Kidney (tissue), 14 donors: ENCODE measurements around the gene SNAPC4. TPM values are rescaled to one million over a fixed set of nuclear protein-coding genes. Genes with fewer than 3 reads are reported as not detected.

Experiments
- DNase-seq, 5 donors: peaks; one replicate each; pipeline ENCODE4 v3.0.0-alpha.2; 2013 to 2020
- FAIRE-seq: peaks from 2 replicates; lab custom pipeline; 2012; peaks lifted over from hg19 to GRCh38; lab: Jason Lieb, UNC
- H3K27ac ChIP-seq, 2 donors: one replicate each; pipeline ENCODE4 v1.7.0; 2013; ENCODE audit warnings: low read depth in 2 of 2, low read length in 2 of 2, inconsistent platforms in 1 of 2
- H3K27me3 ChIP-seq: one replicate; pipeline ENCODE4 v1.7.1; 2013; ENCODE audit warnings: low read length, inconsistent platforms; ENCODE audit not compliant: control insufficient read depth, insufficient read depth
- H3K36me3 ChIP-seq, 3 donors: one replicate each; pipeline versions ENCODE4 v1.7.0 to v1.7.1; 2013; ENCODE audit warnings: low read length in 3 of 3, control low read depth in 1 of 3, inconsistent platforms in 1 of 3; ENCODE audit not compliant: insufficient read depth in 3 of 3, control insufficient read depth in 2 of 3
- H3K4me1 ChIP-seq, 3 donors: one replicate each; pipeline versions ENCODE4 v1.7.0 to v1.7.1; 2013; ENCODE audit warnings: low read length in 3 of 3, inconsistent platforms in 1 of 3, low read depth in 1 of 3; ENCODE audit not compliant: control insufficient read depth in 2 of 3, insufficient read depth in 2 of 3
- H3K4me3 ChIP-seq, 3 donors: one replicate each; pipeline versions ENCODE4 v1.7.0 to v1.8.1; 2013; ENCODE audit warnings: low read length in 3 of 3, control low read depth in 1 of 3, inconsistent platforms in 1 of 3
- H3K9ac ChIP-seq, 3 donors: one replicate each; pipeline versions ENCODE4 v1.7.0 to v1.7.1; 2013; ENCODE audit warnings: low read length in 3 of 3, control low read depth in 1 of 3, inconsistent platforms in 1 of 3
- H3K9me3 ChIP-seq, 3 donors: one replicate each; pipeline versions ENCODE4 v1.7.0 to v1.7.1; 2013; ENCODE audit warnings: low read length in 3 of 3, control low read depth in 1 of 3, inconsistent platforms in 1 of 3; ENCODE audit not compliant: control insufficient read depth in 2 of 3, insufficient read depth in 1 of 3
- intact Hi-C: fragments of 100-400 bp; cut with DNase I; formaldehyde crosslinking; loops from one replicate; pipeline ENCODE4 v1.11.1; 2022
- polyA plus RNA-seq: library from polyadenylated mRNA; stranded (reverse); fragments of 350-450 nt; fragmentation: Illumina TruSeq; extraction: RNeasy Lipid Tissue Mini Kit (QIAGEN cat#74804); gene quantifications from one replicate; pipeline ENCODE4 v1.2.3, GENCODE V29; 2014; ENCODE audit warnings: low read depth, low replicate concordance; ENCODE audit not compliant: insufficient read depth
- total RNA-seq: library from RNA; stranded (reverse); fragmentation: NEBNext Ultra II Directional; extraction: Animal tissue kit (Norgen Biotek cat#: 25700); gene quantifications from one replicate; pipeline ENCODE4 v1.2.1, GENCODE V29; 2021
- TF ChIP-seq, protein P1 (sequence below): IDR thresholded peaks from 3 replicates; pipeline ENCODE4 v1.5.1; 2012; ENCODE audit warnings: mild to moderate bottlenecking, moderate library complexity, borderline replicate concordance; ENCODE audit not compliant: insufficient read depth; ENCODE audit errors: extremely low read depth
- donor health status: control.
- donor health status: control.
- donor health status: control.
- donor health status: control.
- donor health status: control.
- donor health status: DM: yes; HTN: yes; CAD: no.
- donor health status: Normal renal cell carcinoma (clear cell type).

SNAPC4 gene
- total and polyA plus RNA-seq, 2 donors from 2014 or later: 3.2 to 11.0 TPM

DNA sequence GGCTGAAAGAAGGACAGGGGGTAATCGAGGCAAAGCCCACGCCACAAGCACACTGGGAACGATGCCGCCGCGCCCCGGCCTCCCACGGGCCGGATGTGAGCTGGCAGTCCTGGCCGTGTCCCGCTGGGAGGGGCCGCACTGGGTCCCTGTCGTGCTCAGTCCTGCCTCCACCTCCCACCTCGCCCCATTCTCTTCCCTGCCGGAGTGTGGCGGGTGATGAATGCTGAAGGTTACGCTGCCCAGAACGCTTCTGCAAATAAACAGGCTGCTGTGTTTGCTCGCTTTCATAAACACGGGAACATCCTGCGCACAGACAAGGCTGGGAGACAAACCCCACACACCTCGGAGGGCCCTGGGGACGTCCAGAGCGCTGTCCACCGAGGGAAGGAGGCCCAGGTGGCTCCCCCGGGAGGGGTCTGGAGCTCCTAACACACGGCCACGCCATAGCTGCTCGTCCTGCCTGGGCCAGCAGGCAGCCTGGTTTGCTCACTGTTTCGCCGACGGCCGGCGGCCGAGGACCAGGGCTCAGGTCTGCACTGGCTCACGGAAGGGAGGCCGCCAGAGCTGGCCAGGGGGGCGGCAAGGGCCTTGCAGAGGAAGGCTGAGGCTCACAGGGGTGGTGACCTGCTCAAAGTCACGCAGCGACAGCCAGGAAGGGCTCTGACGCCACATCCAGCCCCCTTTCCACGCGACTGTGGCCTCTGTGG, 38.8 kb downstream of the SNAPC4 start:
- Histone ChIP-seq H3K27ac (no peak overlapping the region), H3K27me3 (no peaks in the 10 kb centered on the region), H3K4me1 (peaks cover 0 to 10% (median 0%) of the 10 kb centered on the region in 3 donors), H3K9ac (no peak overlapping the region), H3K4me3 (no peak overlapping the region), H3K36me3 (no peaks in the 10 kb centered on the region), H3K9me3 (no peaks in the 10 kb centered on the region)
- TF ChIP-seq, protein P1, sequence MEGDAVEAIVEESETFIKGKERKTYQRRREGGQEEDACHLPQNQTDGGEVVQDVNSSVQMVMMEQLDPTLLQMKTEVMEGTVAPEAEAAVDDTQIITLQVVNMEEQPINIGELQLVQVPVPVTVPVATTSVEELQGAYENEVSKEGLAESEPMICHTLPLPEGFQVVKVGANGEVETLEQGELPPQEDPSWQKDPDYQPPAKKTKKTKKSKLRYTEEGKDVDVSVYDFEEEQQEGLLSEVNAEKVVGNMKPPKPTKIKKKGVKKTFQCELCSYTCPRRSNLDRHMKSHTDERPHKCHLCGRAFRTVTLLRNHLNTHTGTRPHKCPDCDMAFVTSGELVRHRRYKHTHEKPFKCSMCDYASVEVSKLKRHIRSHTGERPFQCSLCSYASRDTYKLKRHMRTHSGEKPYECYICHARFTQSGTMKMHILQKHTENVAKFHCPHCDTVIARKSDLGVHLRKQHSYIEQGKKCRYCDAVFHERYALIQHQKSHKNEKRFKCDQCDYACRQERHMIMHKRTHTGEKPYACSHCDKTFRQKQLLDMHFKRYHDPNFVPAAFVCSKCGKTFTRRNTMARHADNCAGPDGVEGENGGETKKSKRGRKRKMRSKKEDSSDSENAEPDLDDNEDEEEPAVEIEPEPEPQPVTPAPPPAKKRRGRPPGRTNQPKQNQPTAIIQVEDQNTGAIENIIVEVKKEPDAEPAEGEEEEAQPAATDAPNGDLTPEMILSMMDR: no peak
- FAIRE-seq: no peak
- no peak for DNase-seq
- intact Hi-C loops: no loop called here

DNA sequence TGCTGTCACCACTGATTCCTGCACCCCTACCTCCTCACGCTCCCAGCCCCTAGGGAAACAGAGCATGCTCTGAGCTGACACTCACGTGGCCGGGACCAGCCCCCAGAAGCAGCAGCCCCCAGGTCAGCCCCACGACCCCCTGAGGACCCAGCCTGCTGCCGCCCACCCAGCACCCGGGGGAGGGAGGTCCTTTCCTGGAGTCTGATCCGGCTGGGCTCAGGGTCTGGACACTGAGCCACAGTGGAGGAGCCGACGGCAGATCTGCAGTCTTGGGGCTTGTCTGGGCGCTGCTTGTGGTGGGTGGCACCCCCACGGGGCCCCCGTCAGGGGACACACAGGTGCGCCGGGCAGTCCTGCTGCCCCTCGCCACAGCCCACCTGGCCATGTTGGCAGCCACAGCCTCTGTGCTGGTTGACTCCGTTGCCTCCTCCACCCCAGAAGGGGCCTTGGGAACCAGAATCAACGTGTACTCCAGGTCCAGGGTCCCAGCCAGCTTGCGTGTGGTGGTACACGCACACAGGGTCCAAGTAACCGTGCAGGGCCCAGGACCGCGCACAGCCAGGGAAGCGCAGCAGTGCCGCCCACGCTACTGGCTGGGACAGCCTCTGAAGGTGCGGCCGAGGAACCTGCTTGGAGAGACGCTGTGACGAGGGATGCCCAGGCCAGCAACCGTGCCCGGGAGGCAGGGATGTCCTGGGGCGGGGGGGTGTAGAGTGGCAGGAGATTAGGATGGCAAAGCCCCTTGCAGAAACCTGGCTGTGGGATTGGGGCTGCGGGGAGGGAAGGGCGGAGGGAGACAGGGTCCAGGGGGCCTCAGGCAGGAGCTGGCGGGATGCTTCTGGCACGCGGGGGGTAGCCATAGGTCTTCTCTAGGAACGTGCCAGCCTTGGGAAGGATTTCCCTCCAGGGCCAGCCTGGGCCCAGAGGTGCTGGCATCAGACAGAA, 39.9 kb downstream of the SNAPC4 start:
- H3K9me3 ChIP-seq: no peaks in the 10 kb centered on the region
- H3K4me3 ChIP-seq: no peak overlapping the region
- DNase-seq (no peak), FAIRE-seq (no peak)
- peaks cover 0 to 10% (median 0%) of the 10 kb centered on the region in 3 donors for H3K4me1 ChIP-seq
- intact Hi-C loops: no loop called here
- H3K27ac ChIP-seq: no peak overlapping the region
- no peak overlapping the region for H3K9ac ChIP-seq
- TF ChIP-seq, protein P1: no peak
- no peaks in the 10 kb centered on the region for H3K36me3 ChIP-seq
- no peaks in the 10 kb centered on the region for H3K27me3 ChIP-seq

- H3K4me3 ChIP-seq: no peak overlapping the region
- intact Hi-C loops: no loop called here
- FAIRE-seq (no peak), DNase-seq (no peak)
- no peaks in the 10 kb centered on the region for H3K36me3 ChIP-seq
- no peak overlapping the region for H3K9ac ChIP-seq
- peaks cover 0 to 14% (median 0%) of the 10 kb centered on the region in 3 donors for H3K4me1 ChIP-seq
- no peaks in the 10 kb centered on the region for H3K27me3 ChIP-seq
- TF ChIP-seq, protein P1: no peak
- no peaks in the 10 kb centered on the region for H3K9me3 ChIP-seq
- no peak overlapping the region for H3K27ac ChIP-seq
These were observed 41.1 kb downstream of the SNAPC4 start for GRCh38 chr9:136358888-136359287.
